Raji (cell line): ENCODE results near the gene COQ5.

ENCODE experiments used
- POLR2A ChIP-seq: IDR thresholded peaks from 2 replicates; pipeline ENCODE4 v1.6.1; 2011; ENCODE audit warnings: low read depth, low read length, control low read depth; ENCODE audit not compliant: insufficient read depth

COQ5 gene

DNA sequence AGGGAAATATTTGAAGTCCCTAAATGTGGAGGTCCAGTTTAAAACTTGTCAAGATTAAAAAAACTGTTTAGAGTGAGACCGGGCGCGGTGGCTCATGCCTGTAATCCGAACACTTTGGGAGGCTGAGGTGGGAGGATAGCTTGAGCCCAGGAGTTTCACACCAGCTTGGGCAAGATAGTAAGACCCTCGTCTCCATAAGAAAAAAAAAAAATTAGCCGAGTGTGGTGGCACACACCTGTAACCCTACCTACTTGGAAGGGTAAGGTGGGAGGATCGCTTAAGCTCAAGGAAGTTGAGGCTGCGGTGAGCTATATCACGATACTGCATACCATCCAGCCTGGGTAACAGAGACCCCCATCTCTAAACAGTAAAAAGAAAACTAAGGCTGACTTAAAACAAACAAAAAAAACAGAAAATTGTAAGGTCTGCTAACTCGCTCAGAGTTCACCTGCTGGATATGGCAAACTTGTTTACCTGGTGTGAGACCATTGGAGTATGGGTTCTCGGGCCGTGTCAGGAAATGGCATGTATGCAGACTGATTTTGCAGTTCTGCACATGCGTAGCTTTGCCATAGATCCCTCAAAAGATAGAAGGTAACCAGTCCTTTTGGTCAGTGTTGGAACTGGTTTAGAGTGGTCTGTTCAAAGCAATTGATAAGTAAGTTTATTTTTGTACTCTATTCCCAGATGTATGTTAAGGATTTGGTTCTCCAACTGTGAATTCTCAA lies 7.3 kb upstream of the COQ5 start:
- TF ChIP-seq POLR2A: no peak

DNA sequence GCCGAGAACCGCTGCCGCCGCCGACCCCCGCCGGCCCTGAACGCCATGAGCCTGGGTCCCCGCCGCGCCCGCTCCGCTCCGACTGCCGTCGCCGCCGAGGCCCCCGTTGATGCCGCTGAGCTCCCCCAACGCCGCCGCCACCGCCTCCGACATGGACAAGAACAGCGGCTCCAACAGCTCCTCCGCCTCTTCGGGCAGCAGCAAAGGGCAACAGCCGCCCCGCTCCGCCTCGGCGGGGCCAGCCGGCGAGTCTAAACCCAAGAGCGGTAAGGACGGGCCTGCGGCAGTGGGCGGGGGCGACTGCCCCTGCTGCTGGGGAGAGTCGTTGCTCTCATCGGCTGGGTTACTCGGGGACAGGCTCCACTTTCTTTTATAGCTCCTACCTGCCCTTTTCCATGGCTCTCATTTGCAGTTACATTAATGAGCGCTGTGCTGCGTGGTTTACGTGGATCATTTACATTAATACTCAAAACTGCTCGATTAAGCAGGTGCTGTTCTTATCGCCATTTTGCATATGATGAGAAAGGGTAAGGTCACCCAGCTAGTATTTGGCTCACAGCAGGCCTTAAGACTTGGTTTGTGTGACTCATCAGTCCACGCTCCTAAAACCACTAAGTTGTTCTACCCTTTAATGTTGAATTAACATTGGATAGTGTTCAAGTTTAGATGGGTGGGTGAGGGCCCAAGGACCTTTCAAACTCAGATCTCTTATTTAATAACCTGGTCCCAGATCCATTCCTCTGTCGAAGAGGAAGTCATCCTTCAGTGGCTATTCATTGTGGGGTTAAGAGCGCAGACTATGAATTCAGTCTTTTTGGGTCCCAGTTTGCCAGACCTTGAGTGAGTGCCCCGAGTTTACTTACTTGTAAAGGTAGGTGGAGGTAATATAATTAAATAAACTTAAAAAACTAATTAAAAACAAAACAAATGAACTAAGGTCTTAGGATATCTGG lies 6.0 kb upstream of the COQ5 start:
- peak; percentile 91 for TF ChIP-seq POLR2A

DNA sequence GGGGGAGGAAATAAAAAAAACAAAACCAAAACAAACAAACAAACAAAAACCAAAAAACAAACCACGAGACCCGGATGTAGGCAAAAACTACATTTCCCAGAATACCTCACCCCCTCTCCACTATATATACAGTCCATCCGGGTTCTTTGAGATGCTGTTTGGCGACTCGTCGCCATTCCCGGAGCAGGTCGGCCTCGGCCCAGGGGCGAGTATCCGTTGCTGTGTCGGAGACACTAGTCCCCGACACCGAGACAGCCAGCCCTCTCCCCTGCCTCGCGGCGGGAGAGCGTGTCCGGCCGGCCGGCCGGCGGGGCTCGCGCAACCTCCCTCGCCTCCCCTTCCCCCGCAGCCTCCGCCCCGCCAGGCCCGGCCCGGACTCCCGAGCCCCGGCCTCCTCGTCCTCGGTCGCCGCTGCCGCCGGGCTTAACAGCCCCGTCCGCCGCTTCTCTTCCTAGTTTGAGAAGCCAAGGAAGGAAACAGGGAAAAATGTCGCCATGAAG lies 5.3 kb upstream of the COQ5 start, which contains the start of gene RNF10:
RNF10 (plus strand) TSS at position 154 of the 500 bp plus-strand sequence. CDS start 456 bp downstream, outside the sequence.
- peak; percentile 89 for TF ChIP-seq POLR2A

GRCh38 chr12:120532701-120533238 lies 3.8 kb upstream of the COQ5 start:
- no peak for TF ChIP-seq POLR2A

- TF ChIP-seq POLR2A: no peak
Observed at GRCh38 chr12:120529641-120530417, 871 bp upstream of the COQ5 start.

DNA sequence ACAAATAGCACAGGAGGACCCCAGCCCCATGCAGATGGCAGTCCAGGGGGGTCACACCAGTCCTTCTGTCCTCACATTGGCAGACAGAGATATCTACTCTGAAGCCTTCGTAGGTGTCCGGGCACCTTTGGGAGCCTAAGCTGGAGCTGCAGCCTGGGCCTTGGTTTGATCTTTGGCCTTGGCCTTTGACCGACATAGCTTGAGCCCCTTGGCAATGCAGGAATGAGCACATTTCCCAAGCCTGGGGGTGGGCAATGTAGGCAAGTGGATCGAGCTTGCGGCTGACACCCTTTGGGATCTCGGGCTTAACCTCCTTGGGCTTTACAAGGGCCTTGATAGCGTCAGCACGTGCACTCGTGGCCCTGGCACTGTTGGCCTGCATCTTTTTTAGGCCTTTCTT lies 6.4 kb downstream of the COQ5 start:
- TF ChIP-seq POLR2A: no peak

- no peak for TF ChIP-seq POLR2A
Observed at GRCh38 chr12:120515496-120515895, 13.5 kb downstream of the COQ5 start.

GRCh38 chr12:120514002-120514401 lies 15.0 kb downstream of the COQ5 start:
- no peak for TF ChIP-seq POLR2A

DNA sequence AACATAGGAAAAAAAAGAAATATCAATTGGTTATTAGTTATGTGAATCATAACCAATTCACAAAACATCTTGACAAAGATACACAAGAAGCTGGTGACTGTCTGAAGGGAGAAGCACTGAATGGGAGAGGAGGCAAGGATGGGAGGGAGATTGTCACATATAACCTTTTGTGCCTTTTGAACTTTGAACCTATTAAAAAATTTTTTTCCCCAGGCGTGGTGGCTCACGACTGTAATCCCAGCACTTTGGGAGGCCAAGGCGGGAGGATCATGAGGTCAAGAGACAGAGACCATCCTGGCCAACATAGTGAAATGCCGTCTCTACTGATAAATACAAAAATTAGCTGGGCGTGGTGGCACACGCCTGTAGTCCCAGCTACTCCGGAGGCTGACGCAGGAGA lies 20.4 kb downstream of the COQ5 start:
- TF ChIP-seq POLR2A: no peak

DNA sequence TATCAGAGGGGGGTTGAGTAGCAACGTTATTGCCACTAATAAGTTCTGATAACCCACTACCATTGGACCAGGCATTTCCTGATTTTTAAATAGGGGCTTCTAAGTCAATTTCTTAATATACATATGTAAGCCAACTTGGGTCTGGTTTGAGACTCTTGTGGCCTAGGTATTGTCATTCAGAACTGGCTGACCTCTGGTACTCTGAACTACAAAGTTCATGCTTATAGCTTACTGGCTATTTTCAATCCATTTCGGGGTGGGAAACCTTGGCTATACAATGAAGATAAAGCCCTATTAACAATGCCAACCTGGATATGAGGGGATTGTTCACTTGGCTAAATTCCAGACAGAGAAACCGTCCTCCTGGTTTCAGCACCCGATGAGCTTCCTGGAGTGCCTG lies 24.4 kb downstream of the COQ5 start:
- TF ChIP-seq POLR2A: no peak

GRCh38 chr12:120500581-120500980 lies 28.4 kb downstream of the COQ5 start:
- no peak for TF ChIP-seq POLR2A

GRCh38 chr12:120498870-120499515 lies 30.0 kb downstream of the COQ5 start:
- TF ChIP-seq POLR2A: no peak; the same call in 1 of the 2 replicates

DNA sequence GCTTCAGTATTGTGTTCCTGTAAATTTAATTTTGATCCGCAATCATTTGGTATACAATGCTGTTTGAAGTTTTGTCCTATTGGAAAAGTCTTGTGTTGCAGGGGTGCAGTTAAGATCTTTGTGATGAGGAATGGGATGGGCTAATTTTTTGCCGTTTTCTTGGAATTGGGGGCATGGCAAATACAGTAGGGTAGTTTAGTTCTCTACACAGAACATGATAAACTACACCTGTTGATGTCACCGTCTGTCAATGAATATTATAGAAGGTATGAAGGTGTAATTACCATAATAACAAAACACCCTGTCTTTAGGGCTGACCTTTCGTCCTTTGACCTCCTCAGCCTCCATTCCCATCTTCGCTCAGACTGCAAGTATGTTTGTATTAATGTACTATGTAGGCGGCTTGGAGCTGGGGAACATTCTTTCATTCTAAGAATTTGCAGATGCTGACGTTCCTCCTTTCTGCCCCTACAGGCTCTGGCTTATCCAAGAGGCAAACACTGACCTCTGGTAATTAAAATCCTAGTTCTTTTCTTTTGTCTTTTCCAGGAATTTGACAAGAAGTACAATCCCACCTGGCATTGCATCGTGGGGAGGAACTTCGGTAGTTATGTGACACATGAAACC lies 31.3 kb downstream of the COQ5 start:
- TF ChIP-seq POLR2A: no peak
